Body of pancreas (tissue), 4 donors: ENCODE results near the gene CELA2A.
"Not testable (repeated sequence)": the region's sequence is repeated elsewhere in the genome, so short reads cannot be mapped to it uniquely, and the experiment has no call there.

Experiments used
- POLR2A ChIP-seq, 3 donors: fragments of 450-650 bp; IDR thresholded peaks; one replicate each; pipeline ENCODE4 v1.6.1; 2016; ENCODE audit warnings: antibody characterized with exemption in 3 of 3, mild to moderate bottlenecking in 2 of 3
- TF ChIP-seq, protein P1 (sequence below), 7 experiments: fragments of 450-650 bp in 4 of 7; fragments of 200-600 bp in 3 of 7; sonication (generic) in 3 of 7; IDR thresholded peaks; one replicate each; pipeline ENCODE4 v1.5.1; 2016 to 2019; ENCODE audit warnings: antibody characterized with exemption in 7 of 7

DNA sequence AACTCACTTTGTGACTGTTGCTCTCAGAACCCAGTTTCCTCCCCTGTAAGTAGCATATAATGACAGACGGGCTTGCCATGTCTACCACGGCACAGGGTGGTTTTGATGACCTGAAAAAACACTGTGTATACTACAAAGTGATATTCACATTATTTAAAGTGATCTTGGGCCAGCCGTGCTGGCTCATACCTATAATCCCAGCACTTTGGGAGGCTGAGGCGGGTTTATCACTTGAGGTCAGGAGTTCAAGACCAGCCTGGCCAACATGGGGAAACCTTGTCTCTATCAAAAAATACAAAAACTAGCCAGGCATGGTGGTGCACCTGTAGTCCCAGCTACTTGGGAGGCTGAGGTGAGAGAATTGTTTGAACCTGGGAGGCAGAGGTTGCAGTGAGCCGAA is 58.0 kb downstream of the CELA2A start:
- TF ChIP-seq, protein P1, sequence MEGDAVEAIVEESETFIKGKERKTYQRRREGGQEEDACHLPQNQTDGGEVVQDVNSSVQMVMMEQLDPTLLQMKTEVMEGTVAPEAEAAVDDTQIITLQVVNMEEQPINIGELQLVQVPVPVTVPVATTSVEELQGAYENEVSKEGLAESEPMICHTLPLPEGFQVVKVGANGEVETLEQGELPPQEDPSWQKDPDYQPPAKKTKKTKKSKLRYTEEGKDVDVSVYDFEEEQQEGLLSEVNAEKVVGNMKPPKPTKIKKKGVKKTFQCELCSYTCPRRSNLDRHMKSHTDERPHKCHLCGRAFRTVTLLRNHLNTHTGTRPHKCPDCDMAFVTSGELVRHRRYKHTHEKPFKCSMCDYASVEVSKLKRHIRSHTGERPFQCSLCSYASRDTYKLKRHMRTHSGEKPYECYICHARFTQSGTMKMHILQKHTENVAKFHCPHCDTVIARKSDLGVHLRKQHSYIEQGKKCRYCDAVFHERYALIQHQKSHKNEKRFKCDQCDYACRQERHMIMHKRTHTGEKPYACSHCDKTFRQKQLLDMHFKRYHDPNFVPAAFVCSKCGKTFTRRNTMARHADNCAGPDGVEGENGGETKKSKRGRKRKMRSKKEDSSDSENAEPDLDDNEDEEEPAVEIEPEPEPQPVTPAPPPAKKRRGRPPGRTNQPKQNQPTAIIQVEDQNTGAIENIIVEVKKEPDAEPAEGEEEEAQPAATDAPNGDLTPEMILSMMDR (IDR thresholded peaks at IDR 0.05): not testable (repeated sequence)
- TF ChIP-seq POLR2A (IDR thresholded peaks at IDR 0.05): not testable (repeated sequence)
